DOHH2 (cell line): ENCODE data around the gene HS6ST1.

Experiments
- CTCF ChIP-seq: fragments of 200-600 bp; sonication (generic); IDR thresholded peaks from one replicate; pipeline ENCODE4 v1.5.1; 2014; ENCODE audit warnings: antibody characterized with exemption, mild to moderate bottlenecking, low read depth, low read length; ENCODE audit not compliant: poor library complexity, severe bottlenecking
- EZH2phosphoT487 ChIP-seq: fragments of 200-600 bp; sonication (generic); IDR thresholded peaks from 2 replicates; pipeline ENCODE4 v1.6.1; 2017; ENCODE audit warnings: borderline replicate concordance, mild to moderate bottlenecking, antibody characterized with exemption, low read length, moderate library complexity, mixed read lengths

GRCh38 chr2:128306081-128306930 lies 12.4 kb downstream of the HS6ST1 start:
- TF ChIP-seq CTCF (peak; percentile 19), EZH2phosphoT487 (no peak)
